Pancreas (tissue), 10 donors: ENCODE data around the gene NT5C1B. TPM values are rescaled to one million over a fixed set of nuclear protein-coding genes. Genes with fewer than 3 reads are reported as not detected.

ENCODE experiments used
- ATAC-seq, 4 donors: fragments of 200-7000 bp; cut with Tn5 transposase; one replicate each; pipeline versions ENCODE4 v1.8.0 to v1.9.1; 2020; ENCODE audit warnings: mild to moderate bottlenecking in 4 of 4, moderate library complexity in 4 of 4
- DNase-seq, 6 donors: peaks; one replicate each; pipeline ENCODE4 v3.0.0-alpha.2; 2020
- FAIRE-seq: peaks from 2 replicates; lab custom pipeline; 2012; peaks lifted over from hg19 to GRCh38; lab: Jason Lieb, UNC
- H3K27ac ChIP-seq, 4 donors: fragments of 200-600 bp; sonication (generic); 1 replicate in 3 of 4; 2 replicates in 1 of 4; pipeline versions ENCODE4 v1.5.0 to v1.8.0; 2020
- H3K27me3 ChIP-seq, 4 donors: fragments of 200-600 bp; one replicate each; pipeline ENCODE4 v1.8.0; 2021
- H3K36me3 ChIP-seq, 3 donors: fragments of 200-600 bp; sonication (generic) in 1 of 3; one replicate each; pipeline versions ENCODE4 v1.5.0 to v1.8.0; 2020 to 2021
- H3K4me1 ChIP-seq, 3 donors: fragments of 200-600 bp; one replicate each; pipeline ENCODE4 v1.8.0; 2021
- H3K4me3 ChIP-seq, 4 donors: fragments of 200-600 bp; sonication (generic) in 2 of 4; one replicate each; pipeline versions ENCODE4 v1.5.0 to v1.8.0; 2020 to 2021
- H3K9me3 ChIP-seq, 4 donors: fragments of 200-600 bp; one replicate each; pipeline ENCODE4 v1.8.0; 2021
- WGBS, 2 donors: extraction: QIAGEN DNeasy Blood & Tissue Kit; methylation state at CpG; one replicate each; pipeline ENCODE4 v1.1.7; 2013; 5-methylcytosine and 5-hydroxymethylcytosine counted together
- intact Hi-C, 3 donors: fragments of 100-400 bp; cut with DNase I; formaldehyde crosslinking; loops; one replicate each; pipeline versions ENCODE4 v1.11.1 to v1.14.2; 2022
- polyA plus RNA-seq, 2 donors: library from polyadenylated mRNA; stranded (reverse); fragments of 200-250 nt; gene quantifications; one replicate each; pipeline ENCODE4 v1.2.3, GENCODE V29; 2013
- total RNA-seq, 6 donors: library from RNA; stranded (reverse); fragmentation: NEBNext Ultra II Directional in 4 of 6; extraction: Animal tissue kit (Norgen Biotek cat#: 25700) in 4 of 6; gene quantifications; one replicate each; pipeline versions ENCODE4 v1.2.1 to v1.2.4, GENCODE V29; 2021 to 2023
- TF ChIP-seq, protein P1 (sequence below), 4 donors: fragments of 200-600 bp; sonication (generic) in 3 of 4; IDR thresholded peaks; one replicate each; pipeline versions ENCODE4 v1.5.0 to v1.8.0; 2021; ENCODE audit warnings: antibody characterized with exemption in 4 of 4
- donor health status: healthy with polysubstance abuse.
- donor health status: DM: no; HTN: no; CAD: no; lungs with moderate emphysema.
- donor health status: DM: no; HTN: no; CAD: no.
- donor health status: control.
- donor health status: control.
- donor health status: Bipolar disorder and iron deficiency.
- donor health status: DM: yes; HTN: yes; CAD: no.
- donor health status: DM: no; HTN: no; CAD: no.
- donor health status: DM: no; HTN: no; CAD: no.
- donor health status: DM: yes; HTN: yes; CAD: no.

Gene NT5C1B
- total and polyA plus RNA-seq, 8 donors: 0.05 TPM; not detected in 7

GRCh38 chr2:18597618-18598017 lies 8.2 kb upstream of the NT5C1B start:
- FAIRE-seq: no peak
- Histone ChIP-seq H3K27me3 (no peaks in the 10 kb centered on the region), H3K4me1 (no peaks in the 10 kb centered on the region), H3K36me3 (no peaks in the 10 kb centered on the region), H3K27ac (no peak overlapping the region), H3K4me3 (no peak overlapping the region), H3K9me3 (no peaks in the 10 kb centered on the region)
- no peak for DNase-seq
- ATAC-seq: no peak
- 72 to 81% methylated on average over 5 of the region's 5 CpGs for WGBS, 2 donors
- TF ChIP-seq, protein P1, sequence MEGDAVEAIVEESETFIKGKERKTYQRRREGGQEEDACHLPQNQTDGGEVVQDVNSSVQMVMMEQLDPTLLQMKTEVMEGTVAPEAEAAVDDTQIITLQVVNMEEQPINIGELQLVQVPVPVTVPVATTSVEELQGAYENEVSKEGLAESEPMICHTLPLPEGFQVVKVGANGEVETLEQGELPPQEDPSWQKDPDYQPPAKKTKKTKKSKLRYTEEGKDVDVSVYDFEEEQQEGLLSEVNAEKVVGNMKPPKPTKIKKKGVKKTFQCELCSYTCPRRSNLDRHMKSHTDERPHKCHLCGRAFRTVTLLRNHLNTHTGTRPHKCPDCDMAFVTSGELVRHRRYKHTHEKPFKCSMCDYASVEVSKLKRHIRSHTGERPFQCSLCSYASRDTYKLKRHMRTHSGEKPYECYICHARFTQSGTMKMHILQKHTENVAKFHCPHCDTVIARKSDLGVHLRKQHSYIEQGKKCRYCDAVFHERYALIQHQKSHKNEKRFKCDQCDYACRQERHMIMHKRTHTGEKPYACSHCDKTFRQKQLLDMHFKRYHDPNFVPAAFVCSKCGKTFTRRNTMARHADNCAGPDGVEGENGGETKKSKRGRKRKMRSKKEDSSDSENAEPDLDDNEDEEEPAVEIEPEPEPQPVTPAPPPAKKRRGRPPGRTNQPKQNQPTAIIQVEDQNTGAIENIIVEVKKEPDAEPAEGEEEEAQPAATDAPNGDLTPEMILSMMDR (IDR thresholded peaks at IDR 0.05): no peak
- intact Hi-C loops: no loop called here

DNA sequence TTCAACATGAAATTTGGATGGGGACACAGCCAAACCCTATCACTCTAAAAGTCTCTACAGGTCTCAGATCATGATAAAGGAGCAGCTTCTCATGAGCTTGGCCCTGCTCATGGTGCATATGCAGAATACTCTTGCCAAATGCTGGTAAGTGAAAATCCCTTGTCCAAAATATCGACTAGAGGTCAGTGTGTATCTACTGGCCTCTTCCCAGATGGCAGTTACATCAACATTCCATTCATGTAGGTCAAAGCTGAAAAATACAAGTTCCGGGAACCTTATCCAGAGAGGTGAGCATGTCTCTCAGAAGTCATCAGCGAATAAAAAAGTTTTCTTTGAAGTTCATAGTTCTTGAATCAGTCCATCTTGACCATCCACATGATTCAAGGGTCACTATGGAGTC lies 7.6 kb upstream of the NT5C1B start:
- Histone ChIP-seq H3K4me3 (no peak overlapping the region), H3K36me3 (no peaks in the 10 kb centered on the region), H3K9me3 (no peaks in the 10 kb centered on the region), H3K27ac (no peak overlapping the region), H3K27me3 (no peaks in the 10 kb centered on the region), H3K4me1 (no peaks in the 10 kb centered on the region)
- ATAC-seq (no peak), FAIRE-seq (no peak), DNase-seq (no peak)
- TF ChIP-seq, protein P1 (IDR thresholded peaks at IDR 0.05): no peak
- intact Hi-C loops: no loop called here
- WGBS, 2 donors: 90 to 92% methylated on average over 3 of the region's 3 CpGs

GRCh38 chr2:18593496-18593895 lies 4.1 kb upstream of the NT5C1B start:
- TF ChIP-seq, protein P1 (IDR thresholded peaks at IDR 0.05): no peak
- Histone ChIP-seq H3K36me3 (no peaks in the 10 kb centered on the region), H3K27ac (no peak overlapping the region), H3K4me1 (no peaks in the 10 kb centered on the region), H3K4me3 (no peak overlapping the region), H3K9me3 (no peaks in the 10 kb centered on the region), H3K27me3 (no peaks in the 10 kb centered on the region)
- no peak for ATAC-seq
- FAIRE-seq: no peak
- WGBS, 2 donors: 90 to 92% methylated on average over 1 of the region's 1 CpG
- DNase-seq: no peak
- intact Hi-C loops: no loop called here

DNA sequence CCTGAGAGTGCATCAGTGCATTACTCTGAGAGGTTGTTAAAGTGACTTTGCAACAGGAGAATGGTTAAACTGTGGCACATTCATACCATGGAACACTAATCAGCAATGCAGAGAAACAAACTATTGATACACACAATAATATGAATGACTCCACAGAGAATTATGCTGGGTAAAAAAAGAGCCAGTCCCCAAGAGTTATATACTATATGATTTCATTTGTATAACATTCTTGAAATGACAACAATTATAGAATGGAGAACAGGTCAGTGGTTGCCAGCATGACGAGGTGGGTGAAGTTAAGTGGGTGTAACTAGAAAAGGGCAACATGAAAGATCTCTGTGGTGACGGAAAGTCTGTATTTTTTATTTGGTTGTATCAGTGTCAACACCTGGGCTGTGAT lies 3.0 kb upstream of the NT5C1B start:
- Histone ChIP-seq H3K4me1 (no peaks in the 10 kb centered on the region), H3K9me3 (no peaks in the 10 kb centered on the region), H3K27me3 (no peaks in the 10 kb centered on the region), H3K36me3 (no peaks in the 10 kb centered on the region), H3K27ac (no peak overlapping the region), H3K4me3 (no peak overlapping the region)
- DNase-seq (no peak), FAIRE-seq (no peak), ATAC-seq (no peak)
- intact Hi-C loops: no loop called here
- 93 to 95% methylated on average over 2 of the region's 2 CpGs for WGBS, 2 donors
- TF ChIP-seq, protein P1 (IDR thresholded peaks at IDR 0.05): no peak

DNA sequence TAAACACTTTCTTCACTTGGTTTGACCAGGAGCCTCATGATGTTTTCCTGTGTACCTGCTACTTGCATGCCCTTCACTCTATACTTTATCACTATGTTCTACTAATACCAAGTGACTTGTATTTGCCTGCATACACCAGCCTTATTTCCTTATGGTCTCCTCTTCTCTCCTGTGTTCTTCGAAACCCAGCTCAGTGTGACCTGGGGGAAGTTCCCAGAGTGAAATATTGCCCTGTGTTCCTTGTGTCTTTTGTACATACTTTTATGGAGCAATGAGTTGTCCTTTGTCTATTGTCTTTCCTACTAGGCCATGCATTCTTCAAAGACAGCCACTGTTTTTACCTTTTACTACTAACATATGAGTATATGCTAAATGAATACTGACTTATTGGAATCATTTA lies 567 bp downstream of the NT5C1B start:
- DNase-seq (no peak), ATAC-seq (no peak), FAIRE-seq (no peak)
- TF ChIP-seq, protein P1 (IDR thresholded peaks at IDR 0.05): no peak
- Histone ChIP-seq H3K27ac (no peak overlapping the region), H3K36me3 (no peaks in the 10 kb centered on the region), H3K9me3 (no peaks in the 10 kb centered on the region), H3K4me3 (no peak overlapping the region), H3K4me1 (no peaks in the 10 kb centered on the region), H3K27me3 (no peaks in the 10 kb centered on the region)
- 86 to 95% methylated on average over 1 of the region's 1 CpG for WGBS, 2 donors
- intact Hi-C loops: no loop called here
